Stimulated activated CD4-positive, alpha-beta T cell treated with anti-CD3 and anti-CD28 coated beads, TNF-alpha, amount 100 ng/mL, for 4 hours (primary cell): ENCODE measurements around the gene OR8K3.

Experiments used
- DNase-seq, 3 experiments: peaks; one replicate each; pipeline ENCODE4 v3.0.0-alpha.2; 2020; ENCODE audit warnings: low read depth in 3 of 3

The OR8K3 gene

DNA sequence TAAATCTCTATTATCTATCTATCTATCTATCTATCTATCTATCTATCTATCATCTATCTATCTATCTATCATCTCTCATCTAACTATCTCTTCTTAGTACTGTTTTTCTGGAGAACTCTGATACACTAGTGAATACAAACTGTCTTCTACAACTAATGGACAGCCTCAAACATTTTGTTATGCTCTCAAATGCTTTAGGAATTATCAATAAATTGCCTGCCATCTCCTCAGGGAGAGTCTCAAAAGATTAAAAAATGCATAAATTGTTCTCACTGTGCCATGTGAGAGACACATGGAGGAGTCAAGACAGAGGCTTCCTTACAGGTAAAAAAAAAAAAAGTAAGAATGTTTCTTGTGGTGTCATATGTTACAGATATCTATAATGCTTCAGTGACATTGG is at the start of gene OR8K3:
Gene OR8K3 (plus strand): TSS at position 301 of the 400 bp plus-strand sequence. CDS start 3,163 bp downstream, outside the sequence.
- DNase-seq = no peak

DNA sequence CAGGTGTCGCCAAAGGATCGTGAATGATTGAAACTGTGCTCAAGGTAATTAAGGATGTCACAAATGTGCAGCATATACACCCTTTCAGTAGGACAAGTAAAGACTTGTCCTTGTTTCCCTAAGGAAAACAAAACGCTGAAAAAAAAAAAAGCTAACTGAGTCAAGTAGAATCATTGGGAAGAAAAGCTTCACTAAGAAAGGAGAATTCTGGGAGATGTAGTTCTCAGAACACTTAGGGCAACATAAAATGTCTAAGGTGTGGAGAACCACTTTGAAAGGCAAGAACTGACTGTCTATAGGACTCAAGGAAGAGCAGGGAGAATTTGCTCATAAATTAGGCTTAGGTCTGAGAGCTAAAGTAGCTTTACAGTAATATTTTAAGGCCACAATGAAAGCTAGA is 43.9 kb upstream of the OR8K3 start:
- DNase-seq = no peak

DNA sequence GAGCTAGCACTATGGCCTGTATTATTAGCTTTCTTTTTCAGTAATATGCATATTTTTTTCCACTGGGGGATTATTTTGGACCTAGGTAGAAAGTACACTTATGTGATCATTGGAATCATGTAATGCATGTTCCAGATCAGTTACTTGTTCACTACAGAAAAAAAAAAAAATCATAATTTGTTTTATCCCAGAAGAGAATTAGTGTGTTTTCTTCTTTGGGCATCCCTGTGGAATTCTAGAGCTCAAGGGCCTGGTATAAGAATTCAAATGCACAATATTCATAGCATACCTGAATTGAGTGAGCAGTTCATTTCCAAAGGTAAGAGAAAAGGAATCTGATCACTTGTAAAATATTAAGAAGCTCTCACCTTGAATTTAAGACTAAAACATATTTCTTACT is 41.1 kb upstream of the OR8K3 start, which contains the start of gene OR5T1:
Gene OR5T1 (plus strand): TSS at position 301 of the 400 bp plus-strand sequence. CDS start 1,485 bp downstream, outside the sequence.
- DNase-seq = no peak

DNA sequence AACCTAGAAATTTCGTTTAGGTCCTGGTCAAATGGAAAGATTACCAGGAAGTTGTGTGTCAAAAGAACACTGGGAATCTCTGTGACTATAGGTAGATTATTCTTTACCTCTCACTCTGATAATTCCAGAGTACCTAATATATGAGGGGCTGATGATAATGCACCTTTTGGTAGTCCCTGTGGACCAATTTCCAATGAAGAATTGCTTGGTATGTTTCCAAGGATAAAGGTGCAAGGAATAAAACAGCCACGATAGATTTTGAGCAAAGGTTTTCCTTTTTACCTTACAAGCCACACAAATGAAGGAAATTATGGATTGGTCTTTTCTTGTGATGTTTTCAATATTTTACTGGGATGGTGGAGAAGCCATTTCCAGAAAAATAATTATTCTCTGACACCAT is 22.8 kb upstream of the OR8K3 start, which contains the start of gene OR8H1:
Gene OR8H1 (minus strand): TSS at position 101 of the 400 bp plus-strand sequence. CDS start 1,192 bp downstream, outside the sequence.
- DNase-seq = no peak

DNA sequence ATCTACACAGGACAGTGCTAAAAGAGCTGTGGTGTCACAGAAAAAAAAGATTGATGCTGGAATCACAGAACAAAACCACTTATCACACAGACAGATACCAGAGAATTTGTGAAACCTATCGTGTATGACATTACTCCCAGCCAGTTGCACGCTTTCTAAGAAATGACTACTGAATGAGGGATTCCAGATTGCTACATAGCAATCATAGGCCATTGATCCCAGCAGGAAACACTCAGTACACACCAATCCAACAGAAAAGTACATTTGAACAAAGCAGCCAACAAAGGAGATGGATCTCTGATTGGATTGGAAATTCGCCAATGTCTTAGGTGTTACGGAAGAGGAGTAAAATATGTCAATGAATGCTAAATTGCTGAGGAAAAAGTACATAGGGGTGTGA is 18.0 kb upstream of the OR8K3 start:
- DNase-seq = no peak

DNA sequence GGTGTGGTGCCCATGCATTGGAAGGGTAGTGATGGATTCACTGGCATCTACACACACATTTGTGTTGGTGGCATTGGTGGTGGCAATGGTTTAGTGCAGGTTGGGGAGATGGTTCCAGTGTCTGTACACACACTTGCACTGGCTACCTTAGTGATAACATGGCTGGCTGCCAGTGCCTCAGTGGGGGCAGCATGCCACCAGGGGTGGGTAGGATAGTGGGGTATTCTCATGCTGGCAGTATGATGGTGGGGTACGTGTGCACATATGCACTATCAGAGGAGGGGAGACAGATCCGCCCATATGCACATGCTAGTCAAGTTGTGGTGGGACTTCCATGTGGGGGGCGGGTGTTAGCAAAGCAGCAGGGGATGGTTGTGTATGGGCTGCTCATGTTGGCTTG is 7.1 kb upstream of the OR8K3 start:
- no peak for DNase-seq

DNA sequence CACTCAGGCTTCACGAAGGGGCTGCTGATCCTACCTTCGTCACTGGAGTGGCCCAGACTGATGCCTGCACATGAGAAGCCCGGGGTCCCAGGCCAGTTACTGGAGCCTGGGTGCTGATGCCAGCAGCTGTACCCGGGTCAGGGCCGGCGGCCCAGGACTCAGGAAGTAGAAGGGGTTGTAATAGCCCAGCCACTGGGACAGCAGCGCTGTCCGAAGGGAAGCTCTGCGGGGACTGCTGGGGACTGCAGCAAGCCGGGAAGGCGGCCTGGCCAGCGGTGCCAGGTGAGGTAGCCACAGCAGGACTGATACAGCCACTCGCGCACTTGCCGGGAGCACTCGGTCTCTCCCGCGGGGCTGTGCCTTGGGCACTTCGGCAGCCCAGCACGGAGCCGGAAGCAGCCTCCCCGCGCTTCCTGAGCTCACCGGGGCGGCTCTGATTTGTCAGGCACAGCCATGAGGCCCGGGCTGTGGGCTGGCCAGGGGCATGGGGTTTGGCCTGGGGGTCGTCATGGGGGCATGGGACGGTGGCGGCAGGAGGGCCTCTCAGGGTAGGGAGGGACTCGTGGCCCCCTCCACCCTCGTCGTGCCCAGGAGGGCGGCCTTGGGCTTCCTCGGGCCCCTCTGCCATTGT is 17.0 kb downstream of the OR8K3 start:
- DNase-seq = no peak

DNA sequence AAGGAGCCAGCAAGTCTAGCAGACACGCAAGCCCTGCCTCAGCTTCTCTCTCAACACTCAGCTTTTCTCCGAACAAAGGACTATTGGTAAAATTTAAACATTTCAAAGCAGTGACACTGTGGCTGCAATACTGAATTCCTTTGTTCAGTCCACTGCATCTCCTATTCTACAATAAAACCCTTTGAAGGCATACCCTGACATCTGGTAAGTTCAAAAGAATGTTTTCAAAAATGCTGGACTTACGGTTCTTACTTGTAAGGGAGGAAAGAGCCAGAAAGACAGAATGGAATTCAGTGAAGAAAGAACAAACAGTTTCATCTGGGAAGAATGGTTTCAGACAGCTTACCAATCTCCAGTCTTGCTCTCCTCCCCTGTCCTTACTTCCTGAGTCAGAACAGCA is 18.2 kb downstream of the OR8K3 start:
- DNase-seq = no peak

DNA sequence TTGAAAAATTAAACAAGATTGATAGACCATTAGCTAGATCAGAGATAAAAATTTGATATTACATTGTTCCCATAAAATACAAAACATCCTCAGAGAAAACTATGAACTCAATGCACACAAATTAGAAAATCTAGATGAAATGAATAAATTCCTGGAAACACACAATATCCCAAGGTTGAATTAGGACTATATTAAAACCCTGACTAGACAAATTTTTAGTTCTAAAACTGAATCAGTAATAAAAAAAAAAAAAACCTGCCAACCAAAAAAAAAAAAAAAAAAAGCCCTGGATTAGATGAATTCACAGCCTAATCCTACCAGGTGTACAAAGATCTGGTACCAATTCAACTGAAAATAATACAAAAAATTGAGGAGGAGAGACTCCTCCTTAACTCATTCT is 25.3 kb downstream of the OR8K3 start:
- DNase-seq = no peak

DNA sequence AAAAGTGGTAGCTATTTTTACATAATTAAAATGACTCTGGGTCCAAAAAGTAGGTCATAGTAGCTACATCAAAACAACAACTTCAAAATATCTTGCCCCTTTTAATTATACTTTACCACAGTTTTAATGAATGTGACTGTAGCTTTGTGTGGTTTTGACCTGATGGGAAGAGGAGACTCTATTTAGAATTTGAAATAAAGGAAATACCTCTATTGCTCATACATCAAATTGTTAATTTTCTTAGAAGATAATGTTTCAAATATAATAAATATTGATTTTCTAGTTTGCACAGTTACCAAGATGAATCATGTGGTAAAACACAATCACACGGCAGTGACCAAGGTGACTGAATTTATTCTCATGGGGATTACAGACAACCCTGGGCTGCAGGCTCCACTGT is 30.8 kb downstream of the OR8K3 start, which contains the start of gene OR8K1:
Gene OR8K1 (plus strand): TSS at position 301 of the 400 bp plus-strand sequence. CDS start 0 bp downstream, at position 301.
- DNase-seq = no peak

DNA sequence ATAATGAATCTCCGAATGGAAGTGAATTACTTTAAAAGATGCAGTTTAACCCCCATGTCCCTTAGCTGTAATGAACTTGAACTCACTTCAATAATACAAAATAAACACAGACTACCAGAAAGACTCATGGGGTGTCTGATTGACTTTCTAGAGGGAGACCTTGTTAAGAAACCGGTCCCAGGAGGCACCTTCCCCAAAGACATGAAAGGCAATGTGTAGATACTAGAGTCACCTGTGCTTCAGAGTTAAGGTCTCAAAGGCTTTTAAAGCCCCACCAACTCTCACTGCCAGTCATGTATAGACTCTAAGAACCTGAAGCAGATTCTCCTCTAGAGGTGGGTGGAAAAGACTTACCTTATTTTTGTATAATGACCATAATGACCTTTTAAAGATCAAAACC is 39.0 kb downstream of the OR8K3 start, which contains the start of gene OR8J1:
Gene OR8J1 (plus strand): TSS at position 301 of the 400 bp plus-strand sequence. CDS start 5,956 bp downstream, outside the sequence.
- DNase-seq = no peak
